Measurements from ENCODE around the gene ZBTB7C. TPM values are rescaled to one million over a fixed set of nuclear protein-coding genes. Genes with fewer than 3 reads are reported as not detected.

ZBTB7C gene
- total RNA-seq, 2 donors from 2014 or later: 25.1 to 36.4 TPM

GRCh38 chr18:48100651-48101165, 308.5 kb downstream of the ZBTB7C start:
- H3K9ac ChIP-seq (ENCODE audit: low read depth in 2 of 2, low read length in 2 of 2): no peak overlapping the region
- H3K36me3 ChIP-seq: no peaks in the 10 kb centered on the region
- no peak overlapping the region for H3K27ac ChIP-seq
- H3K27me3 ChIP-seq: no peaks in the 10 kb centered on the region
- H3K4me1 ChIP-seq: no peaks in the 10 kb centered on the region
- intact Hi-C loops (cut with DNase I): no loop called here
- no peaks in the 10 kb centered on the region for H3K9me3 ChIP-seq
- TF ChIP-seq CTCF (IDR thresholded peaks at IDR 0.05): no peak
- no peak overlapping the region for H3K4me3 ChIP-seq
- no peak for DNase-seq

GRCh38 chr18:48100165-48100575, 309.0 kb downstream of the ZBTB7C start:
- no peaks in the 10 kb centered on the region for H3K27me3 ChIP-seq
- no peak for TF ChIP-seq CTCF (IDR thresholded peaks at IDR 0.05)
- intact Hi-C loops (cut with DNase I): no loop called here
- H3K9ac ChIP-seq (ENCODE audit: low read depth in 2 of 2, low read length in 2 of 2): no peak overlapping the region
- no peaks in the 10 kb centered on the region for H3K9me3 ChIP-seq
- no peak overlapping the region for H3K4me3 ChIP-seq
- H3K4me1 ChIP-seq: no peaks in the 10 kb centered on the region
- no peak for DNase-seq
- no peaks in the 10 kb centered on the region for H3K36me3 ChIP-seq
- no peak overlapping the region for H3K27ac ChIP-seq

DNA sequence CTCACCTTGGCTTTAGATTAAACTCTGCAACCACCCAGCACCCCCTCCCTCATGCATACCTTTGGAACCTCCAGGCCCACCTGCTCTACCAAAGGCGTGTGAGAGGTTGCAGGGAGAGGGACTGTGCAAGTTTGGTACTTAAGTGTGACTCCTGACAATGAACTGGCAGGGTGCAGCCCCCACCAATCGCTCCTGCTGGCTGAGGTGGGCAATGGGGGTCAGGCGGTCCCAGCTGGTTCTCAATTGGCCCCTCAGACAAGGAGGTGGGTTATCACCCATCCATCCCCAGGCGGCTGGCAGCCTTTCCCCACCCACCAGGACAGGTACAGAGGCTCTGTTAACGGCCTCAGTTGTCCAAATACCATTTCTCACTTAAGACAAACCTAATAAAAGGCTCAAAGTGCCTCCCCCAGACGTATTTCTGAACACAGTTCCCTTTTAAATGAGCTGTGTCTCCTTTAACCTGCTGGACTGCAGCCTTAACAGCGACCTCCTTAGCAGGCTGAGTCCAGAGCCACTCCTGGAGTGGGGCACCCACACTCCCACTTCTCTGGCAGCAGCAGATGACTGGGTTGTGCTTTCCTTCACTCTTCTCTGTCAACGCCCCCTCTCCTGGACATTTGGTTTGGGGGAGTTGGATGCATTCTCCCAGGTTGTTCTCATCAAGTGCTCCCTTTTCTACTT, 309.6 kb downstream of the ZBTB7C start:
- H3K27ac ChIP-seq: no peak overlapping the region
- DNase-seq: no peak
- H3K9ac ChIP-seq (ENCODE audit: low read depth in 2 of 2, low read length in 2 of 2): no peak overlapping the region
- H3K4me1 ChIP-seq: no peaks in the 10 kb centered on the region
- H3K4me3 ChIP-seq: no peak overlapping the region
- H3K9me3 ChIP-seq: no peaks in the 10 kb centered on the region
- intact Hi-C loops (cut with DNase I): no loop called here
- no peaks in the 10 kb centered on the region for H3K36me3 ChIP-seq
- H3K27me3 ChIP-seq: no peaks in the 10 kb centered on the region
- no peak for TF ChIP-seq CTCF (IDR thresholded peaks at IDR 0.05)

- no peak overlapping the region for H3K9ac ChIP-seq (ENCODE audit: low read depth in 2 of 2, low read length in 2 of 2)
- no peaks in the 10 kb centered on the region for H3K27me3 ChIP-seq
- H3K9me3 ChIP-seq: no peaks in the 10 kb centered on the region
- TF ChIP-seq CTCF (IDR thresholded peaks at IDR 0.05): no peak
- H3K4me1 ChIP-seq: no peaks in the 10 kb centered on the region
- intact Hi-C loops (cut with DNase I): no loop called here
- no peak overlapping the region for H3K27ac ChIP-seq
- no peak for DNase-seq
- H3K4me3 ChIP-seq: no peak overlapping the region
- H3K36me3 ChIP-seq: no peaks in the 10 kb centered on the region
Measured at GRCh38 chr18:48098538-48098937, 310.6 kb downstream of the ZBTB7C start.

DNA sequence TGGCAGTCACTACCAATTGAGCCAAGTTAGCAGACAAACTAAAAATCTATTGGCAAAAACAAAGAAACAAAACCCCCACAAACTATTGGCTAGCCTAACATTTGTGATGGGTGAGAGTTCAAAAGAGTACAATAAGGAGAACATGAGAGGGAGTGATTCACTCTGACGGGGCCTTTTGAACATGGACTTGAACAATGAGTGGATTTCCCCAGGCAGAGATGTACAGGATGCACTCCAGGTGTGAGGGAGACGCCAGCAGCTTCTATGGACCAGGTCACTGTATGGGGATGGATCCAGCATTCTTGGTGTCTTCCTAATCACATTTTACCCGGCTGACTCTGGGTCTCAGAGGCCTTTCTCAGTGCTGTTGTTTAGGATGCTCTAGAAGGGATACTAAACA, 311.2 kb downstream of the ZBTB7C start:
- intact Hi-C loops (cut with DNase I): no loop called here
- H3K27ac ChIP-seq: no peak overlapping the region
- no peaks in the 10 kb centered on the region for H3K4me1 ChIP-seq
- no peak overlapping the region for H3K4me3 ChIP-seq
- no peaks in the 10 kb centered on the region for H3K9me3 ChIP-seq
- H3K9ac ChIP-seq (ENCODE audit: low read depth in 2 of 2, low read length in 2 of 2): no peak overlapping the region
- no peak for DNase-seq
- no peak for TF ChIP-seq CTCF (IDR thresholded peaks at IDR 0.05)
- H3K27me3 ChIP-seq: no peaks in the 10 kb centered on the region
- no peaks in the 10 kb centered on the region for H3K36me3 ChIP-seq

Measured in colonic mucosa (tissue), 4 donors.